ENCODE measurements around the gene TYR.

DNA sequence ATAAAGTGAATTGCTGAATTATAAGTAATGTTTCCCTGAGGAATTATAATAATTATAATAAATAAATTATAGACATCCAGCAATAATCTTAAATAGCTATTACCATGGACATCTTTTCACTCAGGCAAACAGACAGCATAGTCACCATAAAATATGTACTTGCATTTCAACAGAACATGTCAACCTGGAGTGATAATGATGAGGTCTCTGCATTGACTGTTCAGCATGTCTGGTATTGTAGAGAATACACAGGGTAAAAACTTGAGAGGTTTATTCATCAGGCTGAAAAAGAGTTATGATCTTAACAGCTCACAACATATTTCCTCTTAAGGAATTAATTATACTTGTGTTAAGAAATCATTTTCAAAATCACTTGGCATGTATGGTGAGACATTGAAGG is 41.1 kb upstream of the TYR start:
- no peak for TF ChIP-seq CTCF (conservative IDR thresholded peaks at IDR 0.05 in 1 of 2, IDR thresholded peaks at IDR 0.05 in 1 of 2; ENCODE audit: low read depth in 1 of 2, low read length in 2 of 2)
- no peak for TF ChIP-seq EZH2 (IDR thresholded peaks at IDR 0.05; ENCODE audit: low read length, missing control alignments)
